Activated CD4-positive, alpha-beta T cell treated with anti-CD3 and anti-CD28 coated beads for 48 hours (primary cell): ENCODE data around the gene HERPUD1.
A peak's percentile ranks its signal among the peaks of the same experiment; 100 is the strongest.
"Not testable (repeated sequence)": the region's sequence is repeated elsewhere in the genome, so short reads cannot be mapped to it uniquely, and the experiment has no call there.

ENCODE experiments used
- DNase-seq: peaks from one replicate; pipeline ENCODE4 v3.0.0-alpha.2; 2020

HERPUD1 gene

DNA sequence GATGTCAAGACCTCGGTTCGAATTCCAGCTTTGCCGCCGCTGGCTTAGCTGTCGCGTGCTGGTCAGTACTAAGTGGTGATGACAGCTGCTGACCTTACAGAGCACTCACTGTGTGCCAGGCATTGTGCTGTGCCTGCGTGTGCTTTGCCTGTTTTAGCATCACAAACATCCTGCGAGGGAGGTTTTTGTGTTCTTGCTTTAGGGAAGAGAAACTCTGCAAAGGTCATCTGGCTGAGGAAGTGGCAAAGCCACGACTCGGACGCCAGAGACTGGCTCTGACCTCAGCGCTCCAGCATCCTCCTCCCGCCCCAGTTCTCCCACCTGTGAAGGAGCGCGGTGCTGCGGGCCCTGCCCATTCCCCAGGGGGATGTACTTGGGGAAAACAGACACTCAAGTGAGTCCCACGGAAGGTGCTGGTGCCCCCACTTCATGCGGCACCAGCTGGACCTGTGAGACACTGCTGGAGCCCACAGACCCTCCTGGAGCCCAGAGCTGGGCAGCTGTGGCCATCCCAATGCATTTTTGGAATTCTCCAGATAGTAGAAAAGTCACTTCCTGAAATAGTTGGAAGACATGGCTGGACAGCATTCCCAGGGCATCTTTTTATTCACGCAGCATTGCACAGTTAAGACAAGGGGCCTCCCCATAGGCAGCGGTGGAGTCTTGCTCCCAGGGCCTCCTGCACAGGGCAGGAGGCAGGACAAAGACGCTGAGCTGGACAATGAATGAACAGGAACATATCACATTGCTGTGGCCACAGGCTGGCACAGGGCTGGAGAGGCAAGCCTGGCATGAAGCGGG is 20.0 kb upstream of the HERPUD1 start:
- DNase-seq, result no peak

DNA sequence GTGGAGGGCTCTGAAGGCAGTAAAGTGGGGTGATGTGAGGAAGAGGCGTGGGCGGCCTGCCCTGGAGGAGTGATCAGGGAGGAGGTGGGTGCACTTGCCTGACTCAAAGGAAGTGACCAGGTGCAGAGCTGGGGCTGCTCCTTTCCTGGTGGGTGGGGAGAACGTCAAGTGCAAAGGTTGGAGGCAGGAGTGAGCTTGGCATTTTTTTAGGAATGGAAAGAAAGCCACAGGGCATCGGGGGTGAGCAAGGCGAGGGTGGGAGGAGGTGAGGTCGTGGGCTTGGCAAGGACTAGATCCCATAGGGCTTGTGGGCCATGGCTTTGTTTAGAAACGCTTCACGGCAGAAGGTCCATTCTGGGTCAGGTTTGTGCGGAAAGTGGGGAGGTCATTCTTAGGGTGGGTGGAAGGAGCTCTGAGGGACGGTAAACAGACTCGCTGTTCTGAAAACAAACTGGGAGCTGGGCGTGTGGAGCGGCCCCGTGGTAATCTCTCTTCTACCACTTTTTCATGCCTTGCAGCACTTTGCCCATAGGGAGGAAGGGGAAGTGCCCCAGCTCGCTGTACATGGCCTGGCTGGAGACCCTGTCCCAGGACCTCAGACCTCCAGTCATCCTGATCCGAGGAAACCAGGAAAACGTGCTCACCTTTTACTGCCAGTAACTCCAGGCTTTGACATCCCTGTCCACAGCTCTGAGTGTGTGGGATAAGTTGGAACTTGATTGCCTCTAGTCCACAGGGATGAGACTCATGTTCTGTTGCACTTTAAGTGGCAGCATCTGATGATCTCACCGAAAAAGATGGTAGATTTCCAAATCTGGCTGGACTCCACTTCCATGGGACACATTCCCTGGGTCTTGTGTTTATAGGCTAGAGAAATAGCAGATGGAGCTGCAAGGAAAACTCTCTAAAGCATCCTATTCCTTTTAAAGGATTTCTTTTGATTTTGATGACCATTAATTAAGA is 18.9 kb upstream of the HERPUD1 start:
- no peak for DNase-seq

DNA sequence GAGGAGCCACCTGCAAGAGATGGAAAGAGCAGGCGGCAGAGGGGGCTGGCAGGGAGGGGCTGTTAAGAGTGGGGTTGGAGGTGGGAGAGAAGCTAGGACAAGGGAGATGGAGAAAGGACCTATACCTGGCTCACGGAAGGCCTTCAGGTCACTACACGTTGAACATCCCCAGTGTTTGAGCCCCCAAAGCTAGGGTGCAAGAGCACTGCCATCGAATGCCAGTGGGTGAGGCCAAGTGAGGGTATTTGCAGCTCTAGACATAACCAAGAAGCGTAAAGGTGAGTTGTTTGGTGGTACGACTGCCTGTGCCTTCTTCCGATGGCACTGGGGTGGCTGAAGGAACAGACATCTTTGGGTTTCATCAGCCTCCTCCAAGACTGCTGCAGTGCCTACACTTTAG is 17.0 kb upstream of the HERPUD1 start:
- DNase-seq, result no peak

DNA sequence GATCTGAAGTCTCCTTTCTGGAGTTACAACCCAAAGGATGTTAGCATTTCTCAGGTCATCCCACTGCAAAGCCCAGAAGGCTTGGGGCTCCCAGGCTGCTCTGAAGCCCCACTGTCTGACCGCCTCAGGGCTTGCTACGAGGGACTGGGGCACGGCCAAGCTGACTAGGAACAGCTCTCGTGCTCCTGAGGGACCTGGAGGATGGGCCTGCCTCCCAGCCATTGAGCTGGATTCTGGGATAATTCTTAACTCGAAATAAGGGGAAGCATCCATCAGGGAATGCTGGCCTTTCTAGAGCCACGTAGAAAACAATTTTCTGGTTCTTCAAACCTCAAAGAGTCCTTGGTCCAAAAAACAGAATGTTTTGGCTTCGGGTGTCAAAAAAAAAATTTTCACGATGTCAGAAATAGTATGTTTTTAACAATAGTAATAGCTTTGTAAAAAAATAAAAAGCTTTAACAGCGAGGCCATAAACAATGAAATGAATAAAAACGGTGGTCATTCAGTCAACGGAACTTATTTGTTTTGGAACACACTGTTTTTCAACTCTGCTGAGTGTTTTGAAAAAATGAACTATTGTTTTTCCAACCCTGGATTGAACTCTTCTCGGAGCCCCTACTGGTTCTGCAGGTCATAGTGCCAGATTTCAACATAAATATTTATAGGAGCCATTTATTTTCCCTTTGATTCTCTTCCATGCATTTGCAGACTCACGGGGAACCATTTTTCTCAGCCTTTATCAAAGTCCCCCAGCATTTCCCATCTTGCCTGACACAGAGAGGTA is 16.4 kb upstream of the HERPUD1 start:
- DNase-seq, result no peak

GRCh38 chr16:56916571-56917403 is 15.2 kb upstream of the HERPUD1 start:
- DNase-seq, result peak; percentile 34

GRCh38 chr16:56918467-56919012 is 13.4 kb upstream of the HERPUD1 start:
- DNase-seq, result no peak

- no peak for DNase-seq
Observed at GRCh38 chr16:56919099-56919800, 12.7 kb upstream of the HERPUD1 start.

- no peak for DNase-seq
Observed at GRCh38 chr16:56921571-56921970, 10.4 kb upstream of the HERPUD1 start.

DNA sequence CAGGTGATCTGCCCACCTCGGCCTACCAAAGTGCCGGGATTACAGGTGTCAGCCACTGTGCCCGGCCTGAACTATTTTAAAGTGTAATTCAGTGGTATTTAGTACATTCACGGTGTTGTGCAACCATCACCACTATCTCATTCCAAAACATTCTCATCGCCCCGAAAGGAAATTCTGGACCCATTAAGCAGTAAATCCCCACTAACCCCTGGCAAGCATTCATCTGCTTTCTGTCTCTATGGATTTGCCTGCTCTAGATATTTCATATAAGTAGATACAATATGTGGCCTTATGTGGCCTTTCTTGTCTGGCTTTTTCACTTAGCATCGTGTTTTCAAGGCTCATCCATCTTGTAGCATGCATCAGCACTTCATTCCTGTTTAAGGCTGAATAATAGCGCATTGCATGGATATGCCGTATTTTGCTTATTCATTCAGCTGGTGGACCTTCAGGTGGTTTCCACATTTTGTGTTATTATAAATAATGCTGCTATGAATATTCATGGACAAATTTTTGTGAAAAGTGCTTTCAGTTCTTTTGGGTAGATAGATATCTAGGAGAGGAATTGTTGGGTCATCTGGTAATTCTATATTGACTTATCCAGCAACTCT is 8.4 kb upstream of the HERPUD1 start:
- no peak for DNase-seq

DNA sequence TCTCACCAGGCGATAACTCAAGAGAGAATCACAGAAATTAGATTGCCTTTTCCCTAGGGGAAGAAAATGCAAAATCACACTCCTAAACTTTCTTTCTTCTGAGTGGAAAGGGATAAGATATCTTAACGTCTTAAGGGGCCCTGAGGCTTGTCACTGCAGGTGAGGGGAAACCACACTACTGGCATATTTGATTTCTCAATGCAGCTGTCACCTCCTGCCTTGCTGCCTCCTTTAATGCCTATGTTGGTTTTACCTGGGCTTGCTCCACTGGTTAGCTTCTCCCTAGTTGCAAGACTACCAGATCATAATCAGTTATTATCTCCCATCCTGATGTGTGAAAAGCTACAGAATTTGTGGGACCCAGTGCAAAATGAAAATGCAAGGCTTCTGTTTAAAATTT is 4.5 kb upstream of the HERPUD1 start:
- no peak for DNase-seq

DNA sequence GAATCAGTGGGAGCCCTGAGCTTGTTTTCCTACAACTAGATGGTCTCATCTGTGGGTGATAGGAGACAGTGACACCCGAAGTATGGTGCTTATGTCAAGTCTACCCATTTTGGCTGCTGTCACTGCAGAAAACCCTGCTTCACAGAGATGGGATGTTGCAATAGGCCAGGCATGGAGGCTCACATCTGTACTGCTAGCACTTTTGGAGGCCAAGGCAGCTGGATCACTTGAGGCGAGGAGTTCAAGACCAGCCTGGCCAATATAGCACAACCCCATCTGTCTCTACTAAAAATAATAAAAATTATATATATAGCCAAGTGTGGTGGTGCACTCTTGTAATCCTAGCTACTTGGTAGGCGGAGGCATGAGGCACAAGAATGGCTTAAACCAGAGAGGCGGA is 2.3 kb upstream of the HERPUD1 start:
- DNase-seq, result no peak

DNA sequence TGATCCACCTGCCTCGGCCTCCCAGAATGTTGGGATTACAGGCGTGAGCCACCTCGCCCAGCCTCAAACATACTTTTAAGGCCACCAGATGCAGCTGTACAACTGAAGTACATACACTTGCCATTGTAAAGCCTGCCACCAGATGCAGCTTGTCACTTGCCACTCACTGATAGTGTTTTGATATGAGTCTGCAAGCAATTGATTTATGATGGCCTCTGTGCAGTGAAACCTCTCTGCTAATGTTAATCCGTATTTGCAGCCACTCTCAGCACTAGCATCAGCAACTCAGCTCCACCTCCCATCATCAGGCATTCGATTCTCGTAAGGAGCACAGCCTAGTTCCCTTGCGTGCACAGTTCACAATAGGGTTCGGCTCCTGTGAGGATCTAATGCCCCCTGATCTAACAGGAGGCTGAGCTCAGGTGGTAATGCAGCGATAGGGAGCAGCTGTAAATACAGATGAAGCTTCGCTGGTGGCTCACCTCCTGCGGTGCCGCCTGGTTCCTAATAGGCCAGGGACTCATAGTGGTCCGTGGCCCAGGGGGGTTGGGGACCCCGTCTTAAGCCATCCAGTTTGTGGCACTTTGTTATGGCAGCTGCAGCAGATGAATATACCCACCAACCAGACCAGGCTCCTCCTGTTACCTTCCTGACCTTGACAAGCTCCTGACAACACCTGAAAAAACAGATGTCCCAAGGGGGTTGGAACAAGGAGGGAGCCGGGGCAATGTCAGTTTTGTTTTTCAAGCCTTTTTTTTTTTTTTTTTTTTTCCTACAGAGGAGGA is 1.3 kb upstream of the HERPUD1 start:
- DNase-seq, result no peak

DNA sequence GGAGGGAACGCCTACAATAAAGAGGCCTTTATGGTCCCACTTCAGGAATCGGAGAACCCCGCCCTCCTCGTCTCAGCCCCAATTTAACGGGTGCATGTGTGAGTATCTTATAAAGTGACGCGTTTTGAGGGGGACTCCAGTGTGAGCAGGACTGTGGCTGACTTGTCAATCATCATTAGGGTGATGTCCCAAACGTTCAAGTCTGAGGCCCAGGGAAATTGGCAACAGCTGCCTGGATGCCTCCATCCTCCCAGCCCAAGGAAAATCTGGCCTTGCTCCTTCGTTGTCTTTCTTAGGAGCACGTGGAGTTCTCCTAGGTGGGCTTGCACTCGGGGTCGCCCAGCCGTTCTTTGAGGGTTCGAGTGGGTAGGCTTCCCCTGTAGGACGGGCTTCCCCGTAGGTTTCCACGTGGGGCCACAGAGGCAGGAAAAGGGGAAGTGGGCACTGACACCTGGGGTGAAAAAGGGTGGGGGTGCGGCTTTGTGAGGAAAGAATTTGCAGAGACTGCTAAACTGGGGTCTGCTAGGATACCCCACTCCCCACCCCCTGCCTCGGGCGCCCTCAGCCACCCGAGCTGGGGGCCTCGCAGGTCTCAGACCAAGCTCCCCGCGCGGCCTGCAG is 561 bp upstream of the HERPUD1 start:
- DNase-seq, result no peak

DNA sequence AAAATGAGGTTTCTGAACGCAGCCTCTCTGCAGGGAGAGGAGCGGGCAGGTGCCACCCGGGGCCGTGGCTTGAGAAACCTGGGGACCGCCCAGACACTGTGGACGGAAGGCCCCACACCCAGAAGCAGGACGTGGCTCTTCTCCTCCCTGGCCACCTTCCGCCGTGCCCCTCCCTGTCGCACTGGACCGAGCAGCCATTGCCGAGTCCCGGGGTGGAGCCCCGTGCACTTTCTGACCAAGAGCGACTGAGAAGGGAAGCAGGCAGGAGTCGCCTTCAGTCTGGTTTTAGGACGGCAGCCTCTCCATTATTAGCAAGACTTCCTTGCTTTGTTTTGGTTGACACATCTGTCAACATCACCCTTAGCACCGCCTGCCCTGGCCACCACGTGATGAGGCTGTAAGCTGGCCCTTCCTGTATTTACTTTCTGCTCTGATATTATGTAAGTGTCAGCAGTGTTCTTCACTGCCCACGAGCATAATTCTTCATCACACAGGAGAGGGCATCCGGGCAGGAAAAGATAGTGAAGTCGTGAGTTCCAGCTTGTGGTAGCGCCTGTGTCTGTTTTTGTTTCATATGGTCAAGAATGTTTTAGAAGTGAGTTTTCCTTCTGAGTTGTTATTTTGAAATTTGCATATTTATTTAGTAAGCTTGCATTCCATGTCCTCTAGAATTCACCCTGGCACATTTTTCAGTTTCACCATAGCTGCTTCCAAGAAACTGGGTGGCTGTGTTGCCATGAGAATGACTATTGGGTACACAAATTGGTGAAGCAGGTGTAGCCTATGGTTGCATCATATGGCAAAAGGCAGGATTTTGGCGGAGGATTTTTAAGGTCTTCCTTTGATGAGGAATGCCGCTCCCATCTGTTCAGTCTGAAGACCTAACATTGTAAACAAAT is 1.0 kb downstream of the HERPUD1 start:
- DNase-seq, result peak; percentile 57

GRCh38 chr16:56933828-56934598 is 2.1 kb downstream of the HERPUD1 start:
- no peak for DNase-seq

GRCh38 chr16:56934599-56935145 is 2.7 kb downstream of the HERPUD1 start:
- DNase-seq, result not testable (repeated sequence)

DNA sequence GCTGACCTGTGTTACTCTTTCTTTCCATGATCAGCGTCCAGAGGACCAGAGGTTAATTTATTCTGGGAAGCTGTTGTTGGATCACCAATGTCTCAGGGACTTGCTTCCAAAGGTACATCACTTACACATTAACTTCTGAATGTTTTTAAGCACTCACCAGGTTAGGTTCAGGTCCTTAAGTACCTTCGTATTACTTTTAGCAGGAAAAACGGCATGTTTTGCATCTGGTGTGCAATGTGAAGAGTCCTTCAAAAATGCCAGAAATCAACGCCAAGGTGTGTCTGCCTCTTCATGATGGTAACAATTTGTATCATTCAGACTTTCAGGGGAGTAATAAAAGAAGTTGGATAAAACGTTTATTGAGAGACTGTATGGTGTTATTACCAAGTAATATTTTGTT is 3.3 kb downstream of the HERPUD1 start:
- no peak for DNase-seq
